Measurements from ENCODE around the gene SULT1A4.
"Not testable (repeated sequence)": the region's sequence is repeated elsewhere in the genome, so short reads cannot be mapped to it uniquely, and the experiment has no call there.

DNA sequence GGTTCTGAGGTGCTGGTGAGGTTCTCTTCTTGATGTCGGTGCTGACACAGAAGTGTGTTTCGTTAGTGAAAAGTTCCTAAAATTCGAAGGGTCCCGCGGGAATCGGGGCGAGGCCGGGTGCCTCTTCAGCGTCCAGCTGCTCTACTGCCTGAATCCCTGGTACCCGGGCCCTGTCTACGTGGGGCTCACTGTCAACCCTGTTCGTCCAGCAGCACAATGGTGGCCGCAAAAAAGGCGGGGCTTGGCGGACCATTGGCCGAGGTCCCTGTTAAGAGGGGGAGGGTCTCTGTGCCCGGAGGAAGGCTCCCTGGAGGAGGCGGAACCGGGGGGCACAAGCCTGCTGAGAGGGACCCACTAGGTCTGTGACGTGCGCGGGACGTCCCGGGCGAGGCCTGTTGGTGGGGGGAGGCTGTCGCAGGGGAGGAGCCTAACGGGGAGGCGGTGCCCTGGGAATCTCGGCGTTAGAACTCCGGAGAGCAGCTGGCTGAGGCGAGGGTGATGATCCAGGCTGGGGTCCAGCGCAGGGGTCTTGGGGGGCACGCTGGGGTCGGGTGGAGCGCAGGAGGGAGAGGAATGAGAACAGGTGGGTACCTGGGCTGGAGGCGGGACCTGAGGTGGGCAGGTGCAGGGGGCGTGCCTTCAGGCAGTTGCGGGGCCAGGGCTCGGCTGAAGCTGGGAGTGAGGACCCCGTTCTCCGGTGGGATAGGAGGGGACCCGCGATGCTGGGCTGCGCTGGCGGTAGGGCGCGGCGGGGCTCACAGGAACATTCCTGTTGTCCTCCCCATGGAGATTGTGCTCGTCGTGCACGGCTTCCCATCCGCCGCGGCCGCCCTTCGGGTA, 6.5 kb downstream of the SULT1A4 start:
- TF ChIP-seq, protein P1, sequence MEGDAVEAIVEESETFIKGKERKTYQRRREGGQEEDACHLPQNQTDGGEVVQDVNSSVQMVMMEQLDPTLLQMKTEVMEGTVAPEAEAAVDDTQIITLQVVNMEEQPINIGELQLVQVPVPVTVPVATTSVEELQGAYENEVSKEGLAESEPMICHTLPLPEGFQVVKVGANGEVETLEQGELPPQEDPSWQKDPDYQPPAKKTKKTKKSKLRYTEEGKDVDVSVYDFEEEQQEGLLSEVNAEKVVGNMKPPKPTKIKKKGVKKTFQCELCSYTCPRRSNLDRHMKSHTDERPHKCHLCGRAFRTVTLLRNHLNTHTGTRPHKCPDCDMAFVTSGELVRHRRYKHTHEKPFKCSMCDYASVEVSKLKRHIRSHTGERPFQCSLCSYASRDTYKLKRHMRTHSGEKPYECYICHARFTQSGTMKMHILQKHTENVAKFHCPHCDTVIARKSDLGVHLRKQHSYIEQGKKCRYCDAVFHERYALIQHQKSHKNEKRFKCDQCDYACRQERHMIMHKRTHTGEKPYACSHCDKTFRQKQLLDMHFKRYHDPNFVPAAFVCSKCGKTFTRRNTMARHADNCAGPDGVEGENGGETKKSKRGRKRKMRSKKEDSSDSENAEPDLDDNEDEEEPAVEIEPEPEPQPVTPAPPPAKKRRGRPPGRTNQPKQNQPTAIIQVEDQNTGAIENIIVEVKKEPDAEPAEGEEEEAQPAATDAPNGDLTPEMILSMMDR (IDR thresholded peaks at IDR 0.05): not testable (repeated sequence)
- not testable (repeated sequence) for TF ChIP-seq POLR2AphosphoS5 (IDR thresholded peaks at IDR 0.05)
